CD4-positive, alpha-beta T cell treated with Interleukin-15 for 1 hour (primary cell): Measurements from ENCODE around the gene ACSL5.

Experiments used
- DNase-seq: peaks from one replicate; pipeline ENCODE4 v3.0.0-alpha.2; 2020

The ACSL5 gene, protein sequence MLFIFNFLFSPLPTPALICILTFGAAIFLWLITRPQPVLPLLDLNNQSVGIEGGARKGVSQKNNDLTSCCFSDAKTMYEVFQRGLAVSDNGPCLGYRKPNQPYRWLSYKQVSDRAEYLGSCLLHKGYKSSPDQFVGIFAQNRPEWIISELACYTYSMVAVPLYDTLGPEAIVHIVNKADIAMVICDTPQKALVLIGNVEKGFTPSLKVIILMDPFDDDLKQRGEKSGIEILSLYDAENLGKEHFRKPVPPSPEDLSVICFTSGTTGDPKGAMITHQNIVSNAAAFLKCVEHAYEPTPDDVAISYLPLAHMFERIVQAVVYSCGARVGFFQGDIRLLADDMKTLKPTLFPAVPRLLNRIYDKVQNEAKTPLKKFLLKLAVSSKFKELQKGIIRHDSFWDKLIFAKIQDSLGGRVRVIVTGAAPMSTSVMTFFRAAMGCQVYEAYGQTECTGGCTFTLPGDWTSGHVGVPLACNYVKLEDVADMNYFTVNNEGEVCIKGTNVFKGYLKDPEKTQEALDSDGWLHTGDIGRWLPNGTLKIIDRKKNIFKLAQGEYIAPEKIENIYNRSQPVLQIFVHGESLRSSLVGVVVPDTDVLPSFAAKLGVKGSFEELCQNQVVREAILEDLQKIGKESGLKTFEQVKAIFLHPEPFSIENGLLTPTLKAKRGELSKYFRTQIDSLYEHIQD

DNA sequence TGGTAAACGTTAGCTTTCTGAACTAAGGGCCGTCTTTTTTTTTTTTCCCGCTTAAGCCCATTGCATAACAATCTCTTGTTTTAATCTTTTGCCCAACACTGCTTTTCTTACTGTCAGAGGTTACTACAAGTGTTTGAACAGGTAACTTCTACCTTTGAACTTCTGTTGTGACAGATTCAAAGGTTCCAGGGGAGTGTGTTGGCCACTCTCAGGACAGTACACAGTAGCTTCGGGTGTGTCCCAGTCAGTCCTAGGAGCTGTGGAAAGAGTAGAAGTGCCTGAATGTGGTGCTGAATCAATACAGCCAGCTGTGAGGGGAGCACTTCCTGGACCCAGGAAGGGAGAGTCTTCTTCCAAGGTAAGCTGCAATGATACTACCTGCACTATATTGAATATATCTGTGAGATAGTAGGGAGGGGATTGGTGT is at the start of gene ACSL5:
ACSL5 (plus strand) TSS at position 205 of the 427 bp plus-strand sequence. CDS start 20,831 bp downstream, outside the sequence.
- DNase-seq: no peak

DNA sequence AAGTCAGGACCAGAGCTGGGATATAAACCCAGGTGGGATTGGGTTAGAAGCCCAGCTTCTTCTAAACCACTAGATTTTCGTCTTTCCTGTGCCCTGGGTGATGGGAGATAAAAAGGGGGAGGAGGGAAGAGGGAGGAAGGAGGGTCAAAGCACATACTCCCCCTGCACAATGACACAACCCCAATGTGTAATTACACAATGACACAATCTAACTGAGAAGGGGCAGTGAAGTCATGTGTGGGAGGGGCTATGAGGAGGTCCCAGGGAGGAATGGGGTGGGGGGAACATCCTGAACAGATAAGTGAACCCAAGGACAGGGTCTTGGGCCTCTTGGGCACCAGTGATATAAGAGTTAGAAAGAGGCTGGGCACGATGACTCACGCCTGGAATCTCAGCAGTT is 46.2 kb upstream of the ACSL5 start:
- DNase-seq: no peak

- DNase-seq: no peak
Observed at GRCh38 chr10:112330162-112330561, 43.8 kb upstream of the ACSL5 start.

DNA sequence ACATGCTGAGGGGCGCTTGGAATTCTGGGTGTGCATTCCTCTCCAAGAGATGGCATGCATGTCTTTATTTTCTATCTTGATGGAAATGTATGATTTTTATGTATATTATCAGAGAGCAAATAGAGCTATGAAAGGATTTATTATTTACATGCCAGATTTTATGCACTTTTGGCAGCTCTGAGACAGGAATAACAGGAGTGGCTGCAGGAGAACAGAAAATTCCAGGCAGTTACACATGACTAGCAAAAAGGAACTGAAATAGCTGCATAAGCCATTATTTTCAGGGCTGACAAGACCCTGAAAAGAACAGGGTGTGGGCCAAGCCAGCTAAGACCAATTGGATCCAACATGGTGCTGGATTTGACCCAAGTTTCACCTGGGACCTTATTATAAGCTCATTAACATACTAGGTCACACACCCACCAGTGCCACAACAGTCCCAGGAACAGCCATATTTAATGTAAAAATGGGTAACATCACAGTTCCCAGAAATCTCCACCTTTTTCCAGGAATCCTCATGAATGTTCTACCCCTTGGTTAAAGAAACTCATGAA is 43.2 kb upstream of the ACSL5 start:
- no peak for DNase-seq

GRCh38 chr10:112332022-112332421 is 41.9 kb upstream of the ACSL5 start:
- DNase-seq: no peak

- no peak for DNase-seq
Observed at GRCh38 chr10:112332509-112333228, 41.2 kb upstream of the ACSL5 start.

DNA sequence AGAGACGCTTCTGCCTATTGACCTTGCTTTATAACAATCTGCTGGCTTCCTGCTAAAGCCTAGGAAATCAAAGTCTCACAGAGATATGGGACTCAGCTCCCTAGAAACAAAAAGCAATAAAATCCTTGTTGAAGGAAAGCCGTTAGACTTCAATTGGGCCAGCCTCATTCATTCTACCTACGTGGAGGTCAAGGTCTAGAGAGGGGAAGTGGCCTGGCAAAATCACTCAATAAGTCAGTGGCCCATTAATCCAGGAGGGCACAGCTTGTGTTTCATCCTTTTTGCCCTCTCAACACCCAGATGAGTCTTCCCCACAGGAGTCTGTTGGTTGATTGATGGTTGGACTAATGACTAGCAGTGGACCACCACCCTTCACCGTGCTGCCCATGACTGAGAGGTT is 40.5 kb upstream of the ACSL5 start:
- DNase-seq: no peak

GRCh38 chr10:112335111-112335867 is 38.6 kb upstream of the ACSL5 start:
- no peak for DNase-seq

GRCh38 chr10:112335868-112336265 is 38.0 kb upstream of the ACSL5 start:
- DNase-seq: no peak

DNA sequence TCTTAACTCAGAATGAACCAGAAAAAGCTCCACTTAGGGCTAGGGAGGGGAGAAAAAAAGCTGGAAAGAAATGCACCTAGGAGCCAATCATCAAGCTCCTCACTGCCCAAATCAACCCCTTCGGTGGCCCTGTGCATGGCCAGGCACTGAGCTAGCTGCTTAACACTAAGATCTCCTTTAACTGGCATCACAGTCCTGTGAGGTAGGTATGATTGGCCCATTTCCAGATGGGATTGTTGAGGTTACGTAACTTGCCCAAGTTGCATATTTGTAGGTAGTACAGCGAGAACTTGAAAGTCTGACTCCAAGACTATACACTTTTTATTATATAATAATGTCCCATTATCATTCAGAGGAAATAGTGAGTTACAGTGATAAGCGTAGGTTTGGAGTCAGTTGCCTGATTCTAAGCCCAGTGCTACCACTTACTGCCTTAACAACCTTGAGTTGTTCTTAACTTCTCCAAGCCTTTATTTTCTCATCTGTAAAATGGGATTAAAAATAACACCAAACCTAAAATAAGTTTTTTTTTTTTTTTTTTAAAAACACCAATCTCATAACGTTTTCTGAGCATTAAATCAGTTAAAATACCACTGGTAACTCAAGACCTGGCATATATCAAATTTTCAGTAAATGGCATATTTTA is 37.2 kb upstream of the ACSL5 start:
- DNase-seq: no peak

GRCh38 chr10:112338957-112339356 is 35.0 kb upstream of the ACSL5 start:
- no peak for DNase-seq

GRCh38 chr10:112340601-112341000 is 33.3 kb upstream of the ACSL5 start:
- no peak for DNase-seq

- DNase-seq: no peak
Observed at GRCh38 chr10:112343056-112343806, 30.7 kb upstream of the ACSL5 start.

- DNase-seq: no peak
Observed at GRCh38 chr10:112344261-112344660, 29.7 kb upstream of the ACSL5 start.

- no peak for DNase-seq
Observed at GRCh38 chr10:112345202-112345601, 28.7 kb upstream of the ACSL5 start.

- no peak for DNase-seq
Observed at GRCh38 chr10:112345743-112346142, 28.2 kb upstream of the ACSL5 start.

- no peak for DNase-seq
Observed at GRCh38 chr10:112346774-112347173, 27.1 kb upstream of the ACSL5 start.

DNA sequence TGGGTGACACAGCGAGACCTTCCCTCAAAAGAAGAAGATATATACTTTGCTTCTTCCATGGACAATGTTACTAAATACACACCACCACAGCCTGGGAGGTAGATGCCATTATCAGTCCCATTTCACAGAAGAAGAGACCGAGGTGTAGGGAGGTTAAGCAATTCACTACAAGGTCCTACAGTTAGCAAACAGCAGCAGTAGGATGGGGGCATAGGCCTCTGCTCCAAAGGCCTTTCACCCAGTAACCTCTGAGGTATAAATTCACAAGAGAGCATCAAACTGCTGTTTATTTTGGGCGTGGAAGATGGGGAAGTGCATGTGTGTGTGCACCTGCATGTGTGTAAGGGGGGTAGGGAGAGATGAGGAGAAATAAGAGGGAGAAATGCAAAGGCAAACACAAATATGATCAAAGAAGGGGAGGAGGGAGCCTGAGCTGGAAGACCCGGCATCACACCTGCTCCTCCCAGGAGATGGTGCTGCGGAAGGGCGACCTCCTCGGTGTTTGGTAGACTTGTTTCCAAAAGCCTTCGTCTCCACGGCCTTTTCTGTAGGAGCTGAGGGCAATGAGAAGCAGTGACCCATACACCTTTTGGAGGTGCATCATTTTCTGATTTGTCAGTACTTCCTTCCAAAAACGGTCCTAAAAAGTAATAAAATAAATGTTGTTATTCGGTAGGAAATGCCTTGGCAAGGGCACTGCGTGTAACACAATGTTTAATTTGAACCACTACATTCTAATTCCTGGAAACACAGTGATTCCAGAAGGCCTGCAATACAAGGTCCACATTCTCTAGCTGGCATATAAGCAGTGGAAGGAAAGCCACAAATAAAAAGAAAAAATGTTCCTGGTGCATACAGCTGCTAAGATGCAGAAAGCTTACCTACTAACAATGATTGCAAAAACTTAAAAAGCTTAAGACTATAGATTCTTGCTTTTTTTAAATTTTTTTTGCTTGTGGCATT is 25.9 kb upstream of the ACSL5 start:
- DNase-seq: no peak

DNA sequence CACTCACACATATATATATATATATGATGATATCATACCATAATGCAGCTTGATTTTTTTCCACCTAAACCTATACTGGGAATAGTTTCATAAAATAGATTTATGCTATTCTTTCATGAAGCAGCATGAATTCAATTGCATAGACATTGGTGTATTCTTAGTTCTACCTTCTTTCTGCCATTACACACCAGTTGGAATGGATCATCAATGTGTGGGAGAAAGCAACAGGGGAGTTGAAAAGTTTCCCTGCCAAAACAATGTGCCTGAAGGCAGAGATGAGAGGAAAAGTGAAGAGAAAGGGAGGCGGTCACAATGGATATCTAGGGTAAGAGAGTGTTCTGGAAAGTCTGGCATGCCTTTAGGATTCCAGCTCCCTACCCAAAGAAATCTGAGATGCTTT is 25.2 kb upstream of the ACSL5 start:
- no peak for DNase-seq

GRCh38 chr10:112349521-112350085 is 24.3 kb upstream of the ACSL5 start:
- DNase-seq: no peak
